ENCODE data around the gene NR5A2. TPM values are rescaled to one million over a fixed set of nuclear protein-coding genes. Genes with fewer than 3 reads are reported as not detected.

Gene NR5A2
- total and polyA plus RNA-seq, 10 of the 15 experiments (the other 5 are each of a cell fraction or from before 2014, with no cell fraction given), result 0.02 to 0.60 (median 0.15) TPM; not detected in 1

GRCh38 chr1:200223207-200223606 lies 195.7 kb downstream of the NR5A2 start (continued):
- TF ChIP-seq ELK1 (IDR thresholded peaks at IDR 0.05; ENCODE audit: low read depth, low read length) (no peak), KDM1A (IDR thresholded peaks at IDR 0.05; ENCODE audit: borderline replicate concordance) (no peak), LARP7 (IDR thresholded peaks at IDR 0.05) (no peak), EED (IDR thresholded peaks at IDR 0.05; ENCODE audit: low read depth) (no peak)
- TF ChIP-seq, protein P1, sequence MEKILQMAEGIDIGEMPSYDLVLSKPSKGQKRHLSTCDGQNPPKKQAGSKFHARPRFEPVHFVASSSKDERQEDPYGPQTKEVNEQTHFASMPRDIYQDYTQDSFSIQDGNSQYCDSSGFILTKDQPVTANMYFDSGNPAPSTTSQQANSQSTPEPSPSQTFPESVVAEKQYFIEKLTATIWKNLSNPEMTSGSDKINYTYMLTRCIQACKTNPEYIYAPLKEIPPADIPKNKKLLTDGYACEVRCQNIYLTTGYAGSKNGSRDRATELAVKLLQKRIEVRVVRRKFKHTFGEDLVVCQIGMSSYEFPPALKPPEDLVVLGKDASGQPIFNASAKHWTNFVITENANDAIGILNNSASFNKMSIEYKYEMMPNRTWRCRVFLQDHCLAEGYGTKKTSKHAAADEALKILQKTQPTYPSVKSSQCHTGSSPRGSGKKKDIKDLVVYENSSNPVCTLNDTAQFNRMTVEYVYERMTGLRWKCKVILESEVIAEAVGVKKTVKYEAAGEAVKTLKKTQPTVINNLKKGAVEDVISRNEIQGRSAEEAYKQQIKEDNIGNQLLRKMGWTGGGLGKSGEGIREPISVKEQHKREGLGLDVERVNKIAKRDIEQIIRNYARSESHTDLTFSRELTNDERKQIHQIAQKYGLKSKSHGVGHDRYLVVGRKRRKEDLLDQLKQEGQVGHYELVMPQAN (conservative IDR thresholded peaks at IDR 0.05), result no peak

GRCh38 chr1:200223613-200224012 lies 196.1 kb downstream of the NR5A2 start:
- no peak overlapping the region for H2AFZ ChIP-seq (ENCODE audit: control insufficient read depth, low read depth, low read length)
- no peak overlapping the region for H3K4me2 ChIP-seq (ENCODE audit: control insufficient read depth, insufficient read depth)
- H4K20me1 ChIP-seq (ENCODE audit: control insufficient read depth, insufficient read depth), result no peaks in the 10 kb centered on the region
- DNase-seq (ENCODE audit: low read depth, low spot score) (no peak), ATAC-seq (no peak), FAIRE-seq (no peak)
- H3K4me1 ChIP-seq (ENCODE audit: control insufficient read depth, insufficient read depth, low read length), result peaks cover 6% of the 10 kb centered on the region; the same call in 1 of the 2 replicates
- 38% methylated on average over 4 of the region's 4 CpGs for WGBS (ENCODE audit: insufficient coverage, insufficient replicate concordance, low lambda C conversion rate, missing lambda C conversion rate)
- no TSS peak for BruUV-seq (replicated peaks)
- intact Hi-C loops (cut with micrococcal nuclease; ENCODE audit: unreplicated experiment) (no loop called here), in situ Hi-C loops (cut with MboI) (no loop called here)
- CTCF ChIA-PET, result interaction anchor here (0.7 to 1.6 kb wide), 3 partner anchors 12 to 539 kb away, joined by 3 to 4 read pairs (median 3); no protein-coding TSS in a partner anchor
- SMC1A ChIA-PET (ENCODE audit: uncharacterized antibody, unreplicated experiment), result interaction anchor here (0.9 to 2.3 kb wide), 5 partner anchors 12 to 79 kb away, joined by 3 to 8 read pairs (median 3); no protein-coding TSS in a partner anchor
- no peak for TF ChIP-seq LARP7 (IDR thresholded peaks at IDR 0.05)
- no peak for TF ChIP-seq POLR2A (IDR thresholded peaks at IDR 0.05; ENCODE audit: low read depth, low read length)
- TF ChIP-seq EED (IDR thresholded peaks at IDR 0.05; ENCODE audit: low read depth), result no peak
- TF ChIP-seq ZNF24 (IDR thresholded peaks at IDR 0.05), result no peak
- TF ChIP-seq EZH2 (IDR thresholded peaks at IDR 0.05; ENCODE audit: borderline replicate concordance, control insufficient read depth, low read depth, low read length), result no peak
- no peak for TF ChIP-seq PKNOX1 (IDR thresholded peaks at IDR 0.05)
- POLR2A ChIA-PET, result no interaction called here
- H3K9me3 ChIP-seq (replicated peaks; ENCODE audit: control insufficient read depth, insufficient read depth, low read length), result no peaks in the 10 kb centered on the region
- H3K9ac ChIP-seq (ENCODE audit: control insufficient read depth, insufficient read depth, low read length), result no peak overlapping the region
- H3K27me3 ChIP-seq (replicated peaks in 1 of 2; ENCODE audit: control insufficient read depth in 2 of 2, insufficient read depth in 2 of 2, low read length in 1 of 2), result peaks cover 0 to 3% of the 10 kb centered on the region in 2 experiments; a peak in 1 of 4 replicates
- no peak overlapping the region for H3K4me3 ChIP-seq
- RAD21 ChIA-PET (ENCODE audit: unreplicated experiment), result interaction anchor here (1.0 to 2.0 kb wide), 2 partner anchors 16 to 70 kb away, joined by 3 to 7 read pairs; no protein-coding TSS in a partner anchor
- H3K79me2 ChIP-seq (ENCODE audit: control insufficient read depth, insufficient read depth, low read length), result no peaks in the 10 kb centered on the region
- H3K36me3 ChIP-seq (ENCODE audit: control insufficient read depth in 2 of 2, insufficient read depth in 2 of 2, low read length in 1 of 2), result no peaks in the 10 kb centered on the region
- no peak overlapping the region for H3K27ac ChIP-seq (ENCODE audit: control insufficient read depth, insufficient read depth)

Measured in GM12878 (cell line).